Liver (tissue), 9 donors: ENCODE measurements around the gene VPS37D. TPM values are rescaled to one million over a fixed set of nuclear protein-coding genes. Genes with fewer than 3 reads are reported as not detected.
"Not testable (repeated sequence)": the region's sequence is repeated elsewhere in the genome, so short reads cannot be mapped to it uniquely, and the experiment has no call there.

ENCODE experiments used
- DNase-seq: peaks from one replicate; pipeline ENCODE4 v3.0.0-alpha.2; 2017; ENCODE audit warnings: low spot score
- H3K27ac ChIP-seq, 2 donors: one replicate each; pipeline ENCODE4 v1.7.0; 2013; ENCODE audit warnings: inconsistent platforms in 2 of 2, low read length in 2 of 2, control low read depth in 1 of 2, low read depth in 1 of 2, mild to moderate bottlenecking in 1 of 2
- H3K27me3 ChIP-seq, 4 donors: one replicate each; pipeline versions ENCODE4 v1.6.1 to v1.7.0; 2013; ENCODE audit warnings: low read length in 3 of 4, inconsistent platforms in 1 of 4, mild to moderate bottlenecking in 1 of 4, moderate library complexity in 1 of 4; ENCODE audit not compliant: control insufficient read depth in 4 of 4, insufficient read depth in 4 of 4
- H3K36me3 ChIP-seq, 4 donors: one replicate each; pipeline versions ENCODE4 v1.6.1 to v1.7.0; 2013; ENCODE audit warnings: low read length in 3 of 4, mild to moderate bottlenecking in 3 of 4, low read depth in 1 of 4, moderate library complexity in 1 of 4; ENCODE audit not compliant: control insufficient read depth in 4 of 4, insufficient read depth in 3 of 4
- H3K4me1 ChIP-seq, 4 donors: one replicate each; pipeline versions ENCODE4 v1.6.1 to v1.7.0; 2013; ENCODE audit warnings: low read length in 3 of 4, mild to moderate bottlenecking in 3 of 4, moderate library complexity in 1 of 4; ENCODE audit not compliant: control insufficient read depth in 4 of 4, insufficient read depth in 4 of 4
- H3K4me3 ChIP-seq, 3 donors: one replicate each; pipeline versions ENCODE4 v1.6.1 to v1.7.0; 2013; ENCODE audit warnings: low read length in 3 of 3, control low read depth in 1 of 3, low read depth in 1 of 3, mild to moderate bottlenecking in 1 of 3
- H3K9ac ChIP-seq, 2 donors: one replicate each; pipeline ENCODE4 v1.7.0; 2013; ENCODE audit warnings: low read length in 2 of 2, mild to moderate bottlenecking in 2 of 2, moderate library complexity in 2 of 2, control low read depth in 1 of 2, low read depth in 1 of 2
- H3K9me3 ChIP-seq, 4 donors: one replicate each; pipeline versions ENCODE4 v1.6.1 to v1.7.0; 2013; ENCODE audit warnings: low read length in 3 of 4; ENCODE audit not compliant: control insufficient read depth in 4 of 4
- ATF3 ChIP-seq: IDR thresholded peaks from 2 replicates; pipeline ENCODE4 v1.6.1; 2016; ENCODE audit warnings: antibody characterized with exemption
- CTCF ChIP-seq: fragments of 150-350 bp; IDR thresholded peaks from 2 replicates; pipeline ENCODE4 v1.5.1; 2017; ENCODE audit warnings: improper control_type of control experiment, low read depth, low read length; ENCODE audit not compliant: missing input control
- EGR1 ChIP-seq, 2 donors: IDR thresholded peaks; 2 replicates each; pipeline ENCODE4 v1.6.1; 2016 to 2018; ENCODE audit warnings: antibody characterized with exemption in 2 of 2, low read depth in 2 of 2
- FOXA1 ChIP-seq: IDR thresholded peaks from 2 replicates; pipeline ENCODE4 v1.6.1; 2016; ENCODE audit warnings: antibody characterized with exemption
- FOXA2 ChIP-seq: IDR thresholded peaks from 2 replicates; pipeline ENCODE4 v1.6.1; 2016; ENCODE audit warnings: antibody characterized with exemption
- GABPA ChIP-seq, 2 donors: IDR thresholded peaks in 1 of 2; conservative IDR thresholded peaks in 1 of 2; 2 replicates each; pipeline ENCODE4 v1.6.1; 2016; ENCODE audit warnings: antibody characterized with exemption in 2 of 2, mild to moderate bottlenecking in 1 of 2, moderate library complexity in 1 of 2
- HNF4G ChIP-seq: IDR thresholded peaks from 2 replicates; pipeline ENCODE4 v1.6.1; 2016; ENCODE audit warnings: antibody characterized with exemption
- JUND ChIP-seq, 2 donors: IDR thresholded peaks; 2 replicates each; pipeline ENCODE4 v1.6.1; 2016; ENCODE audit warnings: antibody characterized with exemption in 2 of 2
- MAX ChIP-seq: IDR thresholded peaks from 2 replicates; pipeline ENCODE4 v1.6.1; 2016; ENCODE audit warnings: antibody characterized with exemption
- NR2F2 ChIP-seq: IDR thresholded peaks from 2 replicates; pipeline ENCODE4 v1.6.1; 2016; ENCODE audit warnings: antibody characterized with exemption
- RAD21 ChIP-seq, 2 donors: IDR thresholded peaks; 2 replicates each; pipeline ENCODE4 v1.6.1; 2016; ENCODE audit warnings: antibody characterized with exemption in 2 of 2, mild to moderate bottlenecking in 2 of 2
- REST ChIP-seq: IDR thresholded peaks from 2 replicates; pipeline ENCODE4 v1.6.1; 2016; ENCODE audit warnings: antibody characterized with exemption, mild to moderate bottlenecking
- RXRA ChIP-seq, 2 donors: IDR thresholded peaks; 2 replicates each; pipeline ENCODE4 v1.6.1; 2017 to 2018; ENCODE audit warnings: antibody characterized with exemption in 2 of 2, mild to moderate bottlenecking in 1 of 2
- SP1 ChIP-seq: IDR thresholded peaks from 2 replicates; pipeline ENCODE4 v1.6.1; 2018; ENCODE audit warnings: antibody characterized with exemption, mild to moderate bottlenecking
- TAF1 ChIP-seq: conservative IDR thresholded peaks from 2 replicates; pipeline ENCODE4 v1.6.1; 2016; ENCODE audit warnings: antibody characterized with exemption, mild to moderate bottlenecking
- YY1 ChIP-seq: IDR thresholded peaks from 2 replicates; pipeline ENCODE4 v1.6.1; 2016; ENCODE audit warnings: antibody characterized with exemption, mild to moderate bottlenecking
- ZBTB33 ChIP-seq: IDR thresholded peaks from 2 replicates; pipeline ENCODE4 v1.6.1; 2016; ENCODE audit warnings: antibody characterized with exemption
- WGBS: extraction: QIAGEN DNeasy Blood & Tissue Kit; methylation state at CpG from one replicate; pipeline ENCODE4 v1.1.7; 2013; 5-methylcytosine and 5-hydroxymethylcytosine counted together
- polyA plus RNA-seq, 2 donors: library from polyadenylated mRNA; stranded (reverse) in 1 of 2; unstranded in 1 of 2; fragments of 200-250 nt in 1 of 2; fragments of >200 nt in 1 of 2; fragmentation: Nextera tagmentation in 1 of 2; extraction: Ambion mirVana in 1 of 2; gene quantifications; one replicate each; pipeline versions ENCODE4 v1.2.1 to v1.2.3, GENCODE V29; 2013 to 2015
- total RNA-seq, 2 donors: library from RNA; depleted of rRNA; stranded (reverse); fragments of >200 nt; gene quantifications; one replicate each; pipeline ENCODE4 v1.2.3, GENCODE V29; 2014
- donor health status: healthy.
- donor health status: healthy.
- donor health status: healthy.
- donor health status: healthy.
- donor health status: healthy.

VPS37D gene
- total and polyA plus RNA-seq, 4 donors: 0.38 to 3.3 (median 1.3) TPM

- 87% methylated on average over 1 of the region's 1 CpG for WGBS
- DNase-seq: no peak
- no peak overlapping the region for H3K9ac ChIP-seq
- H3K4me3 ChIP-seq: no peak overlapping the region
- no peaks in the 10 kb centered on the region for H3K9me3 ChIP-seq
- no peaks in the 10 kb centered on the region for H3K36me3 ChIP-seq
- no peaks in the 10 kb centered on the region for H3K4me1 ChIP-seq
- TF ChIP-seq RAD21 (IDR thresholded peaks at IDR 0.05): no peak
- no peak for TF ChIP-seq MAX
- no peak for TF ChIP-seq RXRA (IDR thresholded peaks at IDR 0.05)
- TF ChIP-seq HNF4G: no peak
- no peak for TF ChIP-seq EGR1 (IDR thresholded peaks at IDR 0.05; ENCODE audit: low read depth in 2 of 2)
- H3K27me3 ChIP-seq: no peaks in the 10 kb centered on the region
- no peak overlapping the region for H3K27ac ChIP-seq
Observed at GRCh38 chr7:73712773-73713172, 45.1 kb downstream of the VPS37D start.

GRCh38 chr7:73713319-73713718 is 45.7 kb downstream of the VPS37D start:
- not testable (repeated sequence) for H3K36me3 ChIP-seq, H3K9me3 ChIP-seq, H3K27me3 ChIP-seq, DNase-seq, H3K4me1 ChIP-seq, H3K4me3 ChIP-seq, H3K9ac ChIP-seq, H3K27ac ChIP-seq
- WGBS: 94% methylated on average over 6 of the region's 6 CpGs

GRCh38 chr7:73715648-73716317 is 48.2 kb downstream of the VPS37D start:
- no peaks in the 10 kb centered on the region for H3K27me3 ChIP-seq
- DNase-seq: peak; percentile 57

More at GRCh38 chr7:73715648-73716317, 48.2 kb downstream of the VPS37D start:
- no peak overlapping the region for H3K4me3 ChIP-seq
- no peak overlapping the region for H3K9ac ChIP-seq
- no peaks in the 10 kb centered on the region for H3K36me3 ChIP-seq
- no peak overlapping the region for H3K27ac ChIP-seq
- H3K4me1 ChIP-seq: peaks cover 4 to 20% (median 10%) of the 10 kb centered on the region in 4 donors
- 83% methylated on average over 16 of the region's 16 CpGs for WGBS
- no peaks in the 10 kb centered on the region for H3K9me3 ChIP-seq
- TF ChIP-seq REST: no peak
- TF ChIP-seq FOXA1: no peak
- no peak for TF ChIP-seq EGR1 (IDR thresholded peaks at IDR 0.05; ENCODE audit: low read depth in 2 of 2)
- no peak for TF ChIP-seq HNF4G
- no peak for TF ChIP-seq NR2F2
- no peak for TF ChIP-seq MAX
- TF ChIP-seq JUND (IDR thresholded peaks at IDR 0.05): no peak
- no peak for TF ChIP-seq CTCF
- TF ChIP-seq FOXA2: no peak
- TF ChIP-seq RXRA (IDR thresholded peaks at IDR 0.05): no peak
- no peak for TF ChIP-seq ATF3
- no peak for TF ChIP-seq GABPA (IDR thresholded peaks at IDR 0.05 in 1 of 2, conservative IDR thresholded peaks at IDR 0.05 in 1 of 2)
- TF ChIP-seq TAF1: no peak
- TF ChIP-seq ZBTB33: no peak
- TF ChIP-seq SP1: no peak
- no peak for TF ChIP-seq YY1
